Right lobe of liver (tissue), 6 donors: Measurements from ENCODE around the gene MAP3K2. TPM values are rescaled to one million over a fixed set of nuclear protein-coding genes. Genes with fewer than 3 reads are reported as not detected.

Experiments
- ATAC-seq, 4 donors: fragments of 200-7000 bp; cut with Tn5 transposase; one replicate each; pipeline ENCODE4 v1.9.1; 2020; ENCODE audit warnings: mild to moderate bottlenecking in 4 of 4, moderate library complexity in 4 of 4
- DNase-seq, 3 donors: peaks; one replicate each; pipeline ENCODE4 v3.0.0-alpha.2; 2020
- H3K27ac ChIP-seq, 3 donors: fragments of 200-600 bp; one replicate each; pipeline ENCODE4 v1.8.0; 2022
- H3K27me3 ChIP-seq, 2 donors: fragments of 200-600 bp; one replicate each; pipeline ENCODE4 v1.8.0; 2022
- H3K36me3 ChIP-seq, 4 donors: fragments of 200-600 bp; sonication (generic) in 1 of 4; one replicate each; pipeline versions ENCODE4 v1.5.1 to v1.8.0; 2017 to 2022; ENCODE audit warnings: control low read depth in 1 of 4
- H3K4me1 ChIP-seq, 4 donors: fragments of 200-600 bp; sonication (generic) in 1 of 4; one replicate each; pipeline versions ENCODE4 v1.5.1 to v1.8.0; 2017 to 2022; ENCODE audit warnings: control low read depth in 1 of 4
- H3K4me3 ChIP-seq, 3 donors: fragments of 200-600 bp; one replicate each; pipeline ENCODE4 v1.8.0; 2022
- H3K9me3 ChIP-seq, 4 donors: fragments of 200-600 bp; sonication (generic) in 1 of 4; one replicate each; pipeline versions ENCODE4 v1.5.1 to v1.8.0; 2017 to 2022; ENCODE audit warnings: control low read depth in 1 of 4
- POLR2A ChIP-seq: fragments of 450-650 bp; IDR thresholded peaks from one replicate; pipeline ENCODE4 v1.6.1; 2017; ENCODE audit warnings: antibody characterized with exemption, mild to moderate bottlenecking
- WGBS: methylation state at CpG from one replicate; pipeline ENCODE4 v1.1.6; 2018; ENCODE audit warnings: low coverage, low lambda C conversion rate; ENCODE audit not compliant: insufficient coverage; ENCODE audit errors: missing lambda C conversion rate; 5-methylcytosine and 5-hydroxymethylcytosine counted together
- intact Hi-C, 2 donors: fragments of 100-400 bp; cut with DNase I; formaldehyde crosslinking; loops; one replicate each; pipeline versions ENCODE4 v1.11.2 to v1.14.1; 2022
- total RNA-seq, 6 experiments: library from RNA; depleted of rRNA in 2 of 6; stranded (reverse); fragments of >200 nt in 2 of 6; fragmentation: NEBNext Ultra II Directional in 3 of 6; extraction: Animal tissue kit (Norgen Biotek cat#: 25700) in 3 of 6; gene quantifications; one replicate each; pipeline versions ENCODE4 v1.1.0 to v1.2.4, GENCODE V29; 2016 to 2023
- TF ChIP-seq, protein P1 (sequence below), 4 donors: fragments of 200-600 bp in 3 of 4; fragments of 450-650 bp in 1 of 4; IDR thresholded peaks; one replicate each; pipeline versions ENCODE4 v1.5.1 to v1.8.0; 2016 to 2022; ENCODE audit warnings: antibody characterized with exemption in 4 of 4, mild to moderate bottlenecking in 2 of 4
- donor health status: DM: no; HTN: yes; CAD: no.
- donor health status: DM: no; HTN: no; CAD: no.
- donor health status: DM: no; HTN: no; CAD: no.
- donor health status: DM: no; HTN: yes; CAD: no.
- donor health status: DM: no; HTN: yes; CAD: no.

MAP3K2 gene
- total RNA-seq, 6 experiments from 2014 or later, result 28.6 to 45.1 (median 39.8) TPM

GRCh38 chr2:127405255-127405610, 17.5 kb upstream of the MAP3K2 start:
- intact Hi-C loops, result no loop called here
- no peak overlapping the region for H3K4me3 ChIP-seq
- H3K27ac ChIP-seq, result no peak overlapping the region
- DNase-seq (no peak), ATAC-seq (no peak)
- no peak for TF ChIP-seq POLR2A
- 60% methylated on average over 1 of the region's 3 CpGs for WGBS
- H3K9me3 ChIP-seq, result no peaks in the 10 kb centered on the region
- H3K36me3 ChIP-seq, result no peaks in the 10 kb centered on the region
- no peaks in the 10 kb centered on the region for H3K27me3 ChIP-seq
- peaks cover 0 to 13% (median 2%) of the 10 kb centered on the region in 4 donors for H3K4me1 ChIP-seq

- H3K4me1 ChIP-seq, result peaks cover 0 to 12% (median 0%) of the 10 kb centered on the region in 4 donors
- WGBS, result 77% methylated on average over 4 of the region's 7 CpGs
- ATAC-seq (no peak), DNase-seq (no peak)
- no peak for TF ChIP-seq POLR2A
- TF ChIP-seq, protein P1, sequence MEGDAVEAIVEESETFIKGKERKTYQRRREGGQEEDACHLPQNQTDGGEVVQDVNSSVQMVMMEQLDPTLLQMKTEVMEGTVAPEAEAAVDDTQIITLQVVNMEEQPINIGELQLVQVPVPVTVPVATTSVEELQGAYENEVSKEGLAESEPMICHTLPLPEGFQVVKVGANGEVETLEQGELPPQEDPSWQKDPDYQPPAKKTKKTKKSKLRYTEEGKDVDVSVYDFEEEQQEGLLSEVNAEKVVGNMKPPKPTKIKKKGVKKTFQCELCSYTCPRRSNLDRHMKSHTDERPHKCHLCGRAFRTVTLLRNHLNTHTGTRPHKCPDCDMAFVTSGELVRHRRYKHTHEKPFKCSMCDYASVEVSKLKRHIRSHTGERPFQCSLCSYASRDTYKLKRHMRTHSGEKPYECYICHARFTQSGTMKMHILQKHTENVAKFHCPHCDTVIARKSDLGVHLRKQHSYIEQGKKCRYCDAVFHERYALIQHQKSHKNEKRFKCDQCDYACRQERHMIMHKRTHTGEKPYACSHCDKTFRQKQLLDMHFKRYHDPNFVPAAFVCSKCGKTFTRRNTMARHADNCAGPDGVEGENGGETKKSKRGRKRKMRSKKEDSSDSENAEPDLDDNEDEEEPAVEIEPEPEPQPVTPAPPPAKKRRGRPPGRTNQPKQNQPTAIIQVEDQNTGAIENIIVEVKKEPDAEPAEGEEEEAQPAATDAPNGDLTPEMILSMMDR (IDR thresholded peaks at IDR 0.05), result no peak
- H3K36me3 ChIP-seq, result no peaks in the 10 kb centered on the region
- H3K27ac ChIP-seq, result no peak overlapping the region
- intact Hi-C loops, result no loop called here
- no peak overlapping the region for H3K4me3 ChIP-seq
- no peaks in the 10 kb centered on the region for H3K27me3 ChIP-seq
- no peaks in the 10 kb centered on the region for H3K9me3 ChIP-seq
These were observed 16.9 kb upstream of the MAP3K2 start for GRCh38 chr2:127404466-127405254.

- TF ChIP-seq, protein P1 (IDR thresholded peaks at IDR 0.05), result no peak
- no peak for TF ChIP-seq POLR2A
- intact Hi-C loops, result no loop called here
- H3K27ac ChIP-seq, result no peak overlapping the region
- DNase-seq (no peak), ATAC-seq (no peak)
- no peak overlapping the region for H3K4me3 ChIP-seq
- peaks cover 0 to 6% (median 0%) of the 10 kb centered on the region in 4 donors for H3K4me1 ChIP-seq
- 81% methylated on average over 3 of the region's 3 CpGs for WGBS
- H3K36me3 ChIP-seq, result no peaks in the 10 kb centered on the region
- H3K9me3 ChIP-seq, result no peaks in the 10 kb centered on the region
- H3K27me3 ChIP-seq, result no peaks in the 10 kb centered on the region
These were observed 15.7 kb upstream of the MAP3K2 start for GRCh38 chr2:127403460-127403859.

DNA sequence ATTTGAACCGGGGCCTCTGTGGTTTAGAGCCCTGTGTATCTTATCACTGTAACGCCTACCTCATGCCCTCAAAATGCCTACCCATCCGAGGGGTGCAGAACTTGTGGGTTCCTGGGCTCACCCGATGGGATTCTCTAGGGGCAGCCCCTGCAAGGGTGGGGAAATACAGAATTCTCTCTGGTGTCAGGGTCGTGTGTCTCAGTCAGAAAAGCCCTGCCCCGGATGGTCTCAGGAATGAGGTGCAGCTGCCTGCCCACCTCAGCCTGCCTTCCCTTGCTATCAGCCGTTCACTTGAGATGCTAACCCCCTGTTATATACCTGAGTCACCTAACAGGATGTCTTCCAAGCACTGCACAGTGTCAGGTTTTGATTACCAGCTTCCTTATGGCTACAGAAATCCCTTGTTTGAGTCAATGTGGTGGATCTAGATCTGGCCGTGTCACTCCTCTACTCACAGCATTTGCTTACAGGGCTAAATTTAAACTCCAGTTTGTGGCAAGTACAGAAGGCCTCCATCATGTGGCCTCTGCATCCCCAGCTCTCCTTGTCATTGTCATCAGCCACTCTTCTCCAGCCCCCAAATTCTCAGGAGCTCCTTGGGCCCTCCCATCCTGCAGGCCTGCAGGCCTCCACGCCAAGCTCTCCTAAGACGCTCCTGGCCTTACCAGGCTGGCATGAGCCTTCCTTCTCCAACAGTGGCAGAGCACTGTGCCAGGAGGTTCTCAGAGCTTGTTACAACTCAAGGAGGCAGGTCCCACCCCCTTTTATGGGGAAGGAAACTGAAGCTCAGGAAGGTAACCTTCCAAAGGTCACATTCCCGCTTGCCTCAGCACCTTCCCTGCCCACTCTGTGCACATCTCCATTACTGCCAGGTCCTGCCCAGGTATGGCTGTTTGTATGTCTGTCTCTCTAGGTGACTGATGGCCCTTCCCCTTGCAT, 14.3 kb upstream of the MAP3K2 start:
- Histone ChIP-seq H3K27ac (no peak overlapping the region), H3K27me3 (no peaks in the 10 kb centered on the region), H3K9me3 (no peaks in the 10 kb centered on the region), H3K36me3 (no peaks in the 10 kb centered on the region), H3K4me3 (no peak overlapping the region), H3K4me1 (no peaks in the 10 kb centered on the region)
- DNase-seq, result no peak
- intact Hi-C loops, result no loop called here
- TF ChIP-seq POLR2A, result no peak
- TF ChIP-seq, protein P1 (IDR thresholded peaks at IDR 0.05), result no peak
- WGBS, result 68% methylated on average over 4 of the region's 11 CpGs
- no peak for ATAC-seq
